Smooth muscle cell (in vitro differentiated cells): ENCODE results near the gene KATNIP. TPM values are rescaled to one million over a fixed set of nuclear protein-coding genes. Genes with fewer than 3 reads are reported as not detected.

ENCODE experiments used
- DNase-seq: peaks from one replicate; lab custom pipeline; 2025; ENCODE audit not compliant: unreplicated experiment; lab: John Stamatoyannopoulos, UW
- H2AFZ ChIP-seq: fragments of 200-600 bp; sonication (generic); 2 replicates; pipeline ENCODE4 v1.6.0; 2016; ENCODE audit warnings: antibody characterized with exemption, low read depth, mild to moderate bottlenecking
- H3F3A ChIP-seq: fragments of 200-600 bp; sonication (generic); 2 replicates; pipeline ENCODE4 v1.6.0; 2017; ENCODE audit warnings: antibody characterized with exemption, low read depth
- H3K27ac ChIP-seq: fragments of 200-600 bp; sonication (generic); 2 replicates; pipeline ENCODE4 v1.5.1; 2016; ENCODE audit warnings: low read depth, mild to moderate bottlenecking
- H3K27me3 ChIP-seq: fragments of 200-600 bp; sonication (generic); 2 replicates; pipeline ENCODE4 v1.6.1; 2016; ENCODE audit warnings: low read depth, mild to moderate bottlenecking
- H3K36me3 ChIP-seq: fragments of 200-600 bp; sonication (generic); 2 replicates; pipeline ENCODE4 v1.5.1; 2016; ENCODE audit warnings: low read depth
- H3K4me1 ChIP-seq: fragments of 200-600 bp; sonication (generic); 2 replicates; pipeline ENCODE4 v1.5.1; 2016; ENCODE audit warnings: low read depth
- H3K4me2 ChIP-seq: fragments of 200-600 bp; sonication (generic); 2 replicates; pipeline ENCODE4 v1.6.0; 2016; ENCODE audit warnings: mild to moderate bottlenecking
- H3K4me3 ChIP-seq: fragments of 200-600 bp; sonication (generic); 2 replicates; pipeline ENCODE4 v1.5.1; 2016; ENCODE audit warnings: mild to moderate bottlenecking
- H3K79me2 ChIP-seq: fragments of 200-600 bp; sonication (generic); 2 replicates; pipeline ENCODE4 v1.6.0; 2016; ENCODE audit warnings: low read depth, mild to moderate bottlenecking
- H3K9ac ChIP-seq: fragments of 200-600 bp; sonication (generic); 2 replicates; pipeline ENCODE4 v1.6.0; 2016; ENCODE audit warnings: low read depth
- H3K9me3 ChIP-seq: fragments of 200-600 bp; sonication (generic); replicated peaks from 2 replicates; pipeline ENCODE4 v1.5.1; 2016; ENCODE audit warnings: low read depth
- H4K20me1 ChIP-seq: fragments of 200-600 bp; sonication (generic); 2 replicates; pipeline ENCODE4 v1.6.0; 2016; ENCODE audit warnings: low read depth
- CTCF ChIP-seq: fragments of 200-600 bp; sonication (generic); IDR thresholded peaks from 2 replicates; pipeline ENCODE4 v1.5.1; 2017; ENCODE audit warnings: borderline replicate concordance, mild to moderate bottlenecking, antibody characterized with exemption; ENCODE audit not compliant: insufficient read depth, poor library complexity, severe bottlenecking
- WGBS: methylation state at CpG from one replicate; pipeline ENCODE4 v1.1.7; 2016; ENCODE audit warnings: low lambda C conversion rate; 5-methylcytosine and 5-hydroxymethylcytosine counted together
- polyA plus RNA-seq: library from polyadenylated mRNA; unstranded; fragments of >200 nt; fragmentation: Nextera tagmentation; extraction: Ambion mirVana; gene quantifications from 2 replicates; pipeline ENCODE4 v1.2.1, GENCODE V29; 2016
- total RNA-seq: library from RNA; depleted of rRNA; stranded (reverse); fragments of >200 nt; gene quantifications from 2 replicates; pipeline ENCODE4 v1.2.3, GENCODE V29; 2014

KATNIP gene
- total and polyA plus RNA-seq, 2 experiments from 2014 or later, result 5.2 to 12.4 TPM

- Histone ChIP-seq H3K4me3 (no peak overlapping the region), H3K27ac (no peak overlapping the region), H2AFZ (no peak overlapping the region), H3K9ac (no peak overlapping the region), H3K36me3 (peaks cover 34% of the 10 kb centered on the region), H3K27me3 (no peaks in the 10 kb centered on the region), H3F3A (no peaks in the 10 kb centered on the region), H3K9me3 (no peaks in the 10 kb centered on the region), H3K4me2 (no peak overlapping the region), H3K4me1 (no peaks in the 10 kb centered on the region), H4K20me1 (peaks cover 69% of the 10 kb centered on the region), H3K79me2 (peaks cover 8% of the 10 kb centered on the region)
- TF ChIP-seq CTCF, result no peak
- DNase-seq, result no peak
- 77% methylated on average over 5 of the region's 5 CpGs for WGBS
Observed at GRCh38 chr16:27539636-27540035, 10.3 kb upstream of the KATNIP start.

GRCh38 chr16:27543801-27544200 is 6.1 kb upstream of the KATNIP start:
- no peaks in the 10 kb centered on the region for H3K27me3 ChIP-seq
- H3F3A ChIP-seq, result peaks cover 8% of the 10 kb centered on the region
- TF ChIP-seq CTCF, result no peak
- H3K36me3 ChIP-seq, result peaks cover 33% of the 10 kb centered on the region
- DNase-seq, result no peak
- H3K27ac ChIP-seq, result no peak overlapping the region
- H4K20me1 ChIP-seq, result peaks cover 96% of the 10 kb centered on the region
- peaks cover 7% of the 10 kb centered on the region for H3K4me1 ChIP-seq
- 90% methylated on average over 3 of the region's 3 CpGs for WGBS
- no peak overlapping the region for H3K4me2 ChIP-seq
- H3K9me3 ChIP-seq, result no peaks in the 10 kb centered on the region
- no peak overlapping the region for H3K4me3 ChIP-seq
- peaks cover 30% of the 10 kb centered on the region for H3K79me2 ChIP-seq
- H3K9ac ChIP-seq, result no peak overlapping the region
- no peak overlapping the region for H2AFZ ChIP-seq

- DNase-seq, result no peak
- WGBS, result 100% methylated on average over 4 of the region's 4 CpGs
- peaks cover 33% of the 10 kb centered on the region for H3K36me3 ChIP-seq
- TF ChIP-seq CTCF, result no peak
- H3K27ac ChIP-seq, result no peak overlapping the region
- peaks cover 38% of the 10 kb centered on the region for H3K79me2 ChIP-seq
- no peak overlapping the region for H3K9ac ChIP-seq
- H3K4me1 ChIP-seq, result peaks cover 11% of the 10 kb centered on the region
- no peak overlapping the region for H3K4me3 ChIP-seq
- peaks cover 8% of the 10 kb centered on the region for H3F3A ChIP-seq
- no peaks in the 10 kb centered on the region for H3K27me3 ChIP-seq
- H3K4me2 ChIP-seq, result no peak overlapping the region
- H4K20me1 ChIP-seq, result peaks cover 93% of the 10 kb centered on the region
- H2AFZ ChIP-seq, result no peak overlapping the region
- H3K9me3 ChIP-seq, result no peaks in the 10 kb centered on the region
Observed at GRCh38 chr16:27544671-27545070, 5.3 kb upstream of the KATNIP start.

- no peak overlapping the region for H3K9ac ChIP-seq
- H3K9me3 ChIP-seq, result no peaks in the 10 kb centered on the region
- 27% methylated on average over 4 of the region's 4 CpGs for WGBS
- H3K4me1 ChIP-seq, result peaks cover 15% of the 10 kb centered on the region
- H3F3A ChIP-seq, result peaks cover 8% of the 10 kb centered on the region
- H2AFZ ChIP-seq, result no peak overlapping the region
- DNase-seq, result no peak
- peak overlapping the region; percentile 70 for H3K4me2 ChIP-seq
- H3K4me3 ChIP-seq, result no peak overlapping the region
- peak overlapping the region; percentile 75 for H3K27ac ChIP-seq
- no peaks in the 10 kb centered on the region for H3K27me3 ChIP-seq
- H4K20me1 ChIP-seq, result peaks cover 69% of the 10 kb centered on the region
- peaks cover 18% of the 10 kb centered on the region for H3K36me3 ChIP-seq
- TF ChIP-seq CTCF, result no peak
- peaks cover 50% of the 10 kb centered on the region for H3K79me2 ChIP-seq
Observed at GRCh38 chr16:27547134-27547533, 2.8 kb upstream of the KATNIP start.
